ENCODE results near the gene MYF6. TPM values are rescaled to one million over a fixed set of nuclear protein-coding genes. Genes with fewer than 3 reads are reported as not detected.

Gene MYF6
- total RNA-seq, 1 donor from 2014 or later, result 0.97 TPM

- DNase-seq (ENCODE audit: low spot score), result no peak
- H3K27me3 ChIP-seq, result peaks cover 50% of the 10 kb centered on the region
- no peaks in the 10 kb centered on the region for H3K9me3 ChIP-seq (ENCODE audit: low read depth)
- peaks cover 4% of the 10 kb centered on the region for H3K36me3 Mint-ChIP-seq
- H3K27me3 Mint-ChIP-seq (ENCODE audit: insufficient read depth, low read depth), result peaks cover 19% of the 10 kb centered on the region
- H4K20me1 ChIP-seq (ENCODE audit: low read depth), result no peaks in the 10 kb centered on the region
- H3K4me2 ChIP-seq, result no peak overlapping the region
- H3K4me3 ChIP-seq, result no peak overlapping the region
- H3K79me2 ChIP-seq (ENCODE audit: low read depth), result no peaks in the 10 kb centered on the region
- TF ChIP-seq EZH2phosphoT487 (IDR thresholded peaks at IDR 0.05) (no peak), EZH2 (IDR thresholded peaks at IDR 0.05) (no peak)
- no peak overlapping the region for H3K27ac ChIP-seq
- H2AFZ ChIP-seq (replicated peaks), result no peak overlapping the region
- H3K9me3 Mint-ChIP-seq, result peaks cover 3% of the 10 kb centered on the region
- peaks cover 10% of the 10 kb centered on the region for H3F3A ChIP-seq (ENCODE audit: low read depth)
- H3K36me3 ChIP-seq, result no peaks in the 10 kb centered on the region
- H3K4me1 Mint-ChIP-seq, result peaks cover 13% of the 10 kb centered on the region
- no peak overlapping the region for H3K27ac Mint-ChIP-seq
- H3K9ac ChIP-seq, result no peak overlapping the region
- H3K4me3 Mint-ChIP-seq, result no peak overlapping the region
- peaks cover 18% of the 10 kb centered on the region for H3K4me1 ChIP-seq
Observed at GRCh38 chr12:80704420-80704819, 3.0 kb upstream of the MYF6 start.

GRCh38 chr12:80707830-80708258, 410 bp downstream of the MYF6 start:
- H3K4me3 ChIP-seq, result peak overlapping the region; percentile 48
- no peaks in the 10 kb centered on the region for H3K9me3 ChIP-seq (ENCODE audit: low read depth)
- DNase-seq (ENCODE audit: low spot score), result peak; percentile 46
- H4K20me1 ChIP-seq (ENCODE audit: low read depth), result no peaks in the 10 kb centered on the region
- H3K9ac ChIP-seq, result no peak overlapping the region
- peaks cover 25% of the 10 kb centered on the region for H3F3A ChIP-seq (ENCODE audit: low read depth)
- peak overlapping the region; percentile 76 for H3K4me2 ChIP-seq
- peak overlapping the region; percentile 88 for H2AFZ ChIP-seq (replicated peaks)
- Mint-ChIP-seq H3K4me3 (peak overlapping the region; percentile 86), H3K4me1 (peaks cover 16% of the 10 kb centered on the region), H3K36me3 (peaks cover 4% of the 10 kb centered on the region), H3K27ac (no peak overlapping the region), H3K9me3 (peaks cover 3% of the 10 kb centered on the region), H3K27me3 (ENCODE audit: insufficient read depth, low read depth) (peaks cover 34% of the 10 kb centered on the region)
- no peaks in the 10 kb centered on the region for H3K79me2 ChIP-seq (ENCODE audit: low read depth)
- H3K27ac ChIP-seq, result no peak overlapping the region
- peaks cover 17% of the 10 kb centered on the region for H3K4me1 ChIP-seq
- H3K27me3 ChIP-seq, result peaks cover 82% of the 10 kb centered on the region
- TF ChIP-seq EZH2phosphoT487 (IDR thresholded peaks at IDR 0.05) (no peak), CTCF (IDR thresholded peaks at IDR 0.05) (no peak), EZH2 (IDR thresholded peaks at IDR 0.05) (no peak)
- no peaks in the 10 kb centered on the region for H3K36me3 ChIP-seq

GRCh38 chr12:80708259-80708974, 983 bp downstream of the MYF6 start:
- Histone ChIP-seq H3K27me3 (peaks cover 88% of the 10 kb centered on the region), H3K9ac (no peak overlapping the region), H3K36me3 (no peaks in the 10 kb centered on the region), H3K9me3 (ENCODE audit: low read depth) (no peaks in the 10 kb centered on the region), H3K4me1 (peaks cover 13% of the 10 kb centered on the region), H3K27ac (no peak overlapping the region), H2AFZ (replicated peaks) (peak overlapping the region; percentile 88), H3F3A (ENCODE audit: low read depth) (peaks cover 21% of the 10 kb centered on the region), H3K4me3 (peak overlapping the region; percentile 48), H3K4me2 (peak overlapping the region; percentile 76), H3K79me2 (ENCODE audit: low read depth) (no peaks in the 10 kb centered on the region), H4K20me1 (ENCODE audit: low read depth) (no peaks in the 10 kb centered on the region)
- Mint-ChIP-seq H3K4me1 (peaks cover 13% of the 10 kb centered on the region), H3K4me3 (peak overlapping the region; percentile 86), H3K27ac (no peak overlapping the region), H3K27me3 (ENCODE audit: insufficient read depth, low read depth) (peaks cover 34% of the 10 kb centered on the region), H3K36me3 (peaks cover 4% of the 10 kb centered on the region), H3K9me3 (peaks cover 3% of the 10 kb centered on the region)
- peak; percentile 61 for DNase-seq (ENCODE audit: low spot score)
- TF ChIP-seq EZH2 (IDR thresholded peaks at IDR 0.05) (peak; percentile 94), EZH2phosphoT487 (IDR thresholded peaks at IDR 0.05) (peak; percentile 91), CTCF (IDR thresholded peaks at IDR 0.05) (no peak)

- no peaks in the 10 kb centered on the region for H3K9me3 ChIP-seq (ENCODE audit: low read depth)
- Mint-ChIP-seq H3K27ac (no peak overlapping the region), H3K36me3 (peaks cover 4% of the 10 kb centered on the region), H3K9me3 (peaks cover 3% of the 10 kb centered on the region), H3K4me3 (peak overlapping the region; percentile 86), H3K27me3 (ENCODE audit: insufficient read depth, low read depth) (peaks cover 34% of the 10 kb centered on the region), H3K4me1 (peaks cover 17% of the 10 kb centered on the region)
- peak; percentile 28 for DNase-seq (ENCODE audit: low spot score)
- peaks cover 21% of the 10 kb centered on the region for H3F3A ChIP-seq (ENCODE audit: low read depth)
- TF ChIP-seq EZH2 (IDR thresholded peaks at IDR 0.05), result peak; percentile 20
- TF ChIP-seq CTCF (IDR thresholded peaks at IDR 0.05), result no peak
- peak; percentile 11 for TF ChIP-seq EZH2phosphoT487 (IDR thresholded peaks at IDR 0.05)
- H3K9ac ChIP-seq, result no peak overlapping the region
- peak overlapping the region; percentile 88 for H2AFZ ChIP-seq (replicated peaks)
- H3K79me2 ChIP-seq (ENCODE audit: low read depth), result no peaks in the 10 kb centered on the region
- no peaks in the 10 kb centered on the region for H3K36me3 ChIP-seq
- H3K4me2 ChIP-seq, result peak overlapping the region; percentile 76
- peaks cover 16% of the 10 kb centered on the region for H3K4me1 ChIP-seq
- no peak overlapping the region for H3K27ac ChIP-seq
- no peaks in the 10 kb centered on the region for H4K20me1 ChIP-seq (ENCODE audit: low read depth)
- H3K27me3 ChIP-seq, result peaks cover 93% of the 10 kb centered on the region
- peak overlapping the region; percentile 48 for H3K4me3 ChIP-seq
Observed at GRCh38 chr12:80708975-80709328, 1.5 kb downstream of the MYF6 start.

All from neural progenitor cell (in vitro differentiated cells).